ENCODE results near the gene CLEC4A. TPM values are rescaled to one million over a fixed set of nuclear protein-coding genes. Genes with fewer than 3 reads are reported as not detected.
"Not testable (repeated sequence)": the region's sequence is repeated elsewhere in the genome, so short reads cannot be mapped to it uniquely, and the experiment has no call there.

The CLEC4A gene
- total RNA-seq, 1 donor from 2014 or later: 0.71 TPM

DNA sequence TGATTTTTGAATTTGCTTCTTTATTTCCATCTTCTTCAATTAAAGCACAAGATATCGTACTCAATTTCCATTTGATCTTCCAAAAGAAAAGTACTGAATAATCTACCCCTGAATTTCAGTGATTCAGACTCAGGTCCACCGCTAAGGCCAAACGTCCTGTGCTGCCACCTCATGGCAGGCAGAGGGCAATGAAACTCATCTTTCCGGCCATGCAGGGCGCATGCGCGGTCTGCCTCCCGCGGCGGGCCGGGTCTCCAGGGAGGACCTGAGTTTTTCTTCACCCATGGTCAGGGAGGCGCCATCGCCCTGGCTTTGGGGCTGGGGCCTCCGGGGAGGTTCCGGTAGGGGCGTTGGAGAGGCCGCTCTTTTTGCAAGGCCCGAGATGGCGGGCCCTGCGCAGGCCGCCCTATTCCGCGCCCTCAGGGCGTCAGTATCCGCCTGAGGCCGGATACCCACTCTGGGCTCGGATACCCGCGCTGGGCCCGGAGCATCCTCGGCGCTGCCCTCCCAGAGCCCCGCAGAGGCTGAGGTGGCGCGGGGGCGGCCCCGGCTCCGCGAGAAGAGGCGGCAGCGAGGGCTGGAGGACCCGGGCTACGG lies 56.7 kb downstream of the CLEC4A start:
- H3K27me3 Mint-ChIP-seq (ENCODE audit: unreplicated experiment); H3K27ac Mint-ChIP-seq (ENCODE audit: unreplicated experiment); H3K4me1 Mint-ChIP-seq (ENCODE audit: low read depth, unreplicated experiment); H3K9me3 Mint-ChIP-seq (ENCODE audit: unreplicated experiment); H3K36me3 Mint-ChIP-seq (ENCODE audit: unreplicated experiment): not testable (repeated sequence)
- TF ChIP-seq, protein P1, sequence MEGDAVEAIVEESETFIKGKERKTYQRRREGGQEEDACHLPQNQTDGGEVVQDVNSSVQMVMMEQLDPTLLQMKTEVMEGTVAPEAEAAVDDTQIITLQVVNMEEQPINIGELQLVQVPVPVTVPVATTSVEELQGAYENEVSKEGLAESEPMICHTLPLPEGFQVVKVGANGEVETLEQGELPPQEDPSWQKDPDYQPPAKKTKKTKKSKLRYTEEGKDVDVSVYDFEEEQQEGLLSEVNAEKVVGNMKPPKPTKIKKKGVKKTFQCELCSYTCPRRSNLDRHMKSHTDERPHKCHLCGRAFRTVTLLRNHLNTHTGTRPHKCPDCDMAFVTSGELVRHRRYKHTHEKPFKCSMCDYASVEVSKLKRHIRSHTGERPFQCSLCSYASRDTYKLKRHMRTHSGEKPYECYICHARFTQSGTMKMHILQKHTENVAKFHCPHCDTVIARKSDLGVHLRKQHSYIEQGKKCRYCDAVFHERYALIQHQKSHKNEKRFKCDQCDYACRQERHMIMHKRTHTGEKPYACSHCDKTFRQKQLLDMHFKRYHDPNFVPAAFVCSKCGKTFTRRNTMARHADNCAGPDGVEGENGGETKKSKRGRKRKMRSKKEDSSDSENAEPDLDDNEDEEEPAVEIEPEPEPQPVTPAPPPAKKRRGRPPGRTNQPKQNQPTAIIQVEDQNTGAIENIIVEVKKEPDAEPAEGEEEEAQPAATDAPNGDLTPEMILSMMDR (IDR thresholded peaks at IDR 0.05; ENCODE audit: partially characterized antibody, unreplicated experiment): peak; percentile 74
- DNase-seq: peak; percentile 69
- peak overlapping the region; percentile 70 for H3K4me3 Mint-ChIP-seq (ENCODE audit: unreplicated experiment)

DNA sequence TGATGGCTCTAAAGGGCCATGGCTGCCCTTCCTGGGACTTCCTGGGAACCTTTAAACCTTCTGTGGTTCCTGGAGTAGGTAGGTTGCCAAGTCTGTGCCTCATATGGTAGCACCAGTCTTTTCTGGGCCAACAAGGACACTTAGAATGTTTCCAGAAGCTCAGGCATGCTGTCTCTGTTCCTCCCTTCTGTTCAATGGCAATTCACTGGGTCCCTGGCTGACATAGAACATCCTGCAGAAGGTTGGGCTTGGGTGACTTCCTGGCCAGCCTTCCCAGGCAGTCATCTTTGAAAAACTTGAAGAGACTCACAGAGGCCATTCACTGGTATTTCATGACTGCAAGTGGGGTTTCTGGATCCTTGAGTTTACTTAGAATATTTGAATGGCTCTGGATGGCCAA lies 57.9 kb downstream of the CLEC4A start:
- not testable (repeated sequence) for H3K36me3 Mint-ChIP-seq (ENCODE audit: unreplicated experiment); H3K27ac Mint-ChIP-seq (ENCODE audit: unreplicated experiment); H3K27me3 Mint-ChIP-seq (ENCODE audit: unreplicated experiment); H3K4me1 Mint-ChIP-seq (ENCODE audit: low read depth, unreplicated experiment); DNase-seq; H3K9me3 Mint-ChIP-seq (ENCODE audit: unreplicated experiment)
- H3K4me3 Mint-ChIP-seq (ENCODE audit: unreplicated experiment): peak overlapping the region; percentile 80

DNA sequence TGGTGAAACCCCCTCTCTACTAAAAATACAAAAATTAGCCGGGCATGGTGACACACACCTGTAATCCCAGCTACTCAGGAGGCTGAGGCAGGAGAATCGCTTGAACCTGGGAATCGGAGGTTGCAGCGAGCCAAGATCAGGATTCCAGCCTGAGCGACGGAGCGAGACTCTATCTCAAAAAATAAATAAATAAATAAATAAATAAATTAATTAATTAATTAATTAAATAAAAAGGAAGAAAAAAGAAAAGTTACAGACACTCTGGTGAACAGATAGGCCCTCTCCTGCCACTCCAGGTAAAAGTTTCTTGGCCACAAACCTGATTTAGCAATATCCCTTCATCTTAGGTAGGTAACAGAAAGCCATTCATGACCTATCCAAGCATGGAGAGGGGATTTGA lies 59.5 kb downstream of the CLEC4A start:
- not testable (repeated sequence) for H3K27me3 Mint-ChIP-seq (ENCODE audit: unreplicated experiment); H3K4me1 Mint-ChIP-seq (ENCODE audit: low read depth, unreplicated experiment); H3K27ac Mint-ChIP-seq (ENCODE audit: unreplicated experiment); H3K36me3 Mint-ChIP-seq (ENCODE audit: unreplicated experiment); H3K4me3 Mint-ChIP-seq (ENCODE audit: unreplicated experiment); DNase-seq; H3K9me3 Mint-ChIP-seq (ENCODE audit: unreplicated experiment)

- not testable (repeated sequence) for H3K4me1 Mint-ChIP-seq (ENCODE audit: low read depth, unreplicated experiment); H3K36me3 Mint-ChIP-seq (ENCODE audit: unreplicated experiment); DNase-seq; H3K27ac Mint-ChIP-seq (ENCODE audit: unreplicated experiment); H3K4me3 Mint-ChIP-seq (ENCODE audit: unreplicated experiment); H3K9me3 Mint-ChIP-seq (ENCODE audit: unreplicated experiment); H3K27me3 Mint-ChIP-seq (ENCODE audit: unreplicated experiment)
Observed at GRCh38 chr12:8183346-8183745, 59.9 kb downstream of the CLEC4A start.

GRCh38 chr12:8184206-8184605 lies 60.8 kb downstream of the CLEC4A start:
- H3K9me3 Mint-ChIP-seq (ENCODE audit: unreplicated experiment); H3K27ac Mint-ChIP-seq (ENCODE audit: unreplicated experiment); H3K36me3 Mint-ChIP-seq (ENCODE audit: unreplicated experiment); H3K4me3 Mint-ChIP-seq (ENCODE audit: unreplicated experiment); H3K27me3 Mint-ChIP-seq (ENCODE audit: unreplicated experiment); H3K4me1 Mint-ChIP-seq (ENCODE audit: low read depth, unreplicated experiment); DNase-seq: not testable (repeated sequence)

DNA sequence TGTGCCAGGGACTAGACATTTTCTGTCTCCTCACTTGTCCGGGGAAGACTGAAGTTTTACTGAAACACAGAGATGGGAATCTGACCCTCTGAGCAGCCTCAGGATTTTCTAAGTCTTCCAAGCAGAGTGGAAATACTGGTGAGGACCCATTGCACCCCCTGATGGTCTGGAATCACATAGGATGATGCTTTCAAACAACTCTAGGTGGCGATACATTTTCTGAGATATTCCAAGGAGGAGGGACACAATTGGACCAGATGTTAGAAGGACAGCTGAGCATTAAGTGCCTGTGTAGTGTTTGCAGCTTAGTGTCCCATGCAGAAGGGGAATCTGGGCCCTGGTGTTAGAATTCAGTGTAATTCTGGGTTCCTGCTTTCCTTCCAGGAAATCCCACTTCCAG lies 64.7 kb downstream of the CLEC4A start:
- H3K4me1 Mint-ChIP-seq (ENCODE audit: low read depth, unreplicated experiment); DNase-seq; H3K9me3 Mint-ChIP-seq (ENCODE audit: unreplicated experiment); H3K27ac Mint-ChIP-seq (ENCODE audit: unreplicated experiment); H3K36me3 Mint-ChIP-seq (ENCODE audit: unreplicated experiment); H3K27me3 Mint-ChIP-seq (ENCODE audit: unreplicated experiment); H3K4me3 Mint-ChIP-seq (ENCODE audit: unreplicated experiment): not testable (repeated sequence)

Other genes with a start within 250 kb of the CLEC4A start
- gene SLC2A3, start 187.4 kb upstream of the CLEC4A start, total RNA-seq (ENCODE audit: unreplicated experiment): 291 TPM
- 8.3 TPM for gene FOXJ2, start 90.9 kb upstream of the CLEC4A start, total RNA-seq (ENCODE audit: unreplicated experiment)
- gene C3AR1, start 57.3 kb upstream of the CLEC4A start, total RNA-seq (ENCODE audit: unreplicated experiment): not detected
- gene NECAP1, start 41.3 kb upstream of the CLEC4A start, total RNA-seq (ENCODE audit: unreplicated experiment): 88.2 TPM
- not detected for gene ZNF705A, start 33.4 kb downstream of the CLEC4A start, total RNA-seq (ENCODE audit: unreplicated experiment)
- gene FAM90A1, start 104.0 kb downstream of the CLEC4A start, total RNA-seq (ENCODE audit: unreplicated experiment): 0.54 TPM

Measured in glutamatergic neuron (in vitro differentiated cells).